ENCODE results near the gene GOLGB1.

GOLGB1 gene

DNA sequence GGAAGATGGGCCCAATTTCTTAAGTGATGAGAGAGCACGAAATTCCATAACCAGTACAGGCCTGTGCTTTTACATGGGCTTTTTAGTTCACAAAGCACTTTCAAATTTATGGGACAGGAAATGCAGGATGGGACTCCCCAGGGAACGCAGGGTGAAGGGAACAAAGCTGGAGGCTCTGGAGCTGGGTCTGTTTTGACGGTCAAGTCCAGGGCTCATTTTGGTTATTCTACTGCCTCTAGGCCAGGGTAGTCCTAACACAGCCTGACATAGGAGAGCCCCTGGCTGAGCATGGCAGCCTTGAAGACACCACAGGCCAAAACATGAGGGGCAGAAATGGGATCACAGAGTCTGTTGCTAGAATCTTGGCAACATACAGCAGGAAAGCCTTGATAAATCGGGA lies 122.3 kb downstream of the GOLGB1 start:
- DNase-seq: no peak

DNA sequence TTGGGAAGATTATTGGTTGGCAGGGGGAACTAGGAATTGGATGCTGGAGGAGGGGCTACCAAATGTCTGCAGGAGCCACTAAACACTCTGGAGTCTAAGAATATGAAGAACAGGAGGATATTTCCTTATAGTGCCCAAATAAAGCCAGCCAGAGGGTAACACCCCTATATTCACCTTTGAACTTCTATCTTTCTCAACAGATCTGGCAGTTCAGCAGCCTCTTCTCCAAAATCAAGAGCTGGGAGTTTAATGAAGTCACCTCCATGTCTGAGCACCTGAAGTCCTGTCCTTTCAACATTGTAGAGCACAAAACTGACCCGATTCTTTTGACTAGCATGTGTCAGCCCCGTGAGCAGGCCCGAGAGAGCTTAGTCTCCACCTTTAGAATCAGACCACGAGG lies 123.0 kb downstream of the GOLGB1 start:
- no peak for DNase-seq

DNA sequence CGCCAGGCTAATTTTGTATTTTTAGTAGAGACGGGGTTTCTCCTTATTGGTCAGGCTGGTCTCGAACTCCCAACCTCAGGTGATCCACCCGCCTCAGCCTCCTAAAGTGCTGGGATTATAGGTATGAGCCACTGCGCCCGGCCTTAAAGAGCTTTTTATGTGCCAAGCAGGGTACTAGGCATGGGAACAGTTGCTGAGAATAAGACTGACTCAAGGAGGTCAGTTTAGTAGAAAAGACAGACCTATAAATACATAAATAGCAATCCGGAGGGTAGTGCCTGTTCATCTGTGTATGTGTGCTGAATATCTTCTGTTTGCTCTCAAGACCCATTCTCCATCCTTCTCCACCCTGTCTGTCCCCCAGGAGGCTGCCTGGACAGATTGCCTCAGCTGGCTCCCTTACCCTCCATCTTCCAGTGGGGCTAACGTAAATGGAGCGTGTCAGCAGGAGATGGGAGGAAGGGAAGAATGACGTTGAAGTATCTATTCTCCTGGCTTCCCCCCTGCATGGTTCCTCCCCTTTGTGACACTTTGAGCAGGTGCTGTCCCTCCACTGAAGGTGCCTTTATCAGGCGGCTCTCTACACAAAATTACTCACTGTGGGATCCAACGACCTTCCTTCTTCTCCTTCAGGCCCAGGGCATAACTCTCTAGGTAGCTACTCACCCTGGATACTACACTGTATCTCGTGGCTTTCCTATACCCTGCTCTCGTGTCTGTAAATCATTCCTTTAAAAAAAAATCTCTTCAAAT lies 125.2 kb downstream of the GOLGB1 start:
- DNase-seq: no peak

DNA sequence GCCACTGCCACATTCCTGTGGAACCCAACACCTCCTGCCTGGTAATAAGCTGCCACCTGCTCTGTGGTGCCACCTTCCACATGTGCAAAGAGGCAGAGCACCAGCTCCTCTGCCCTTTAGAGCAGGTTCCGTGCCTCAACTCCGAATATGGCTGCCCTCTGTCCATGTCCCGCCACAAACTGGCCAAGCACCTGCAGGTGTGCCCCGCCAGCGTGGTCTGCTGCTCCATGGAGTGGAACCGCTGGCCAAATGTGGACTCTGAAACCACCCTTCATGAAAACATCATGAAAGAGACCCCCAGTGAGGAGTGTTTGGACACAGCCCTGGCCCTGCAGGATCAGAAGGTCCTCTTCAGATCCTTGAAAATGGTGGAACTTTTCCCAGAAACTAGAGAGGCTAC lies 128.1 kb downstream of the GOLGB1 start:
- DNase-seq: no peak

DNA sequence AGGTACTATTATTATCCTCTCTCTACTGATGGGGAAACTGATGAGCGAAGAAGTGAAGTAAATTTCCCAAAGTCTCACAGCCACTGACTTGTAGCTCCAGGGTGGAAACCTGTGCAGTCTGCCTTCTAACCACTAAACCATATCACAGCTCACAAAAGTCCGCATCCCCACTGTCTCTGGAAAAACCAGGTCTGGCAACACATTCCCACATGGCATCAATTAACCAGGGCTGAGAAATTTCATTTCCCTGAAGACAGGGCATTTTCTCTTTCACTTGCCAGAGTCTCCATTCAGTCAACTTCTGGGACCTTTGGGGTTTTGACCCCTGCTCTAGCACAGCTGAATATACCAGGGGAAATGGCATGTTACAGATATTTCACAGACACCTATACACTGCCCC lies 129.8 kb downstream of the GOLGB1 start:
- DNase-seq: no peak
